GM12891 (cell line): ENCODE results near the gene GLIS1.

Experiments
- PAX5 ChIP-seq: IDR thresholded peaks from 2 replicates; pipeline ENCODE4 v1.6.1; 2011; ENCODE audit warnings: low read length, moderate library complexity, mild to moderate bottlenecking; ENCODE audit not compliant: insufficient read depth, severe bottlenecking
- POLR2A ChIP-seq: IDR thresholded peaks from 2 replicates; pipeline ENCODE4 v1.6.1; 2011; ENCODE audit warnings: low read depth, low read length, control low read depth
- POLR2AphosphoS5 ChIP-seq: IDR thresholded peaks from 2 replicates; pipeline ENCODE4 v1.6.1; 2011; ENCODE audit warnings: low read depth, low read length, control low read depth
- POU2F2 ChIP-seq: IDR thresholded peaks from 2 replicates; pipeline ENCODE4 v1.6.1; 2011; ENCODE audit warnings: low read depth, mild to moderate bottlenecking, control low read depth, low read length, moderate library complexity
- SPI1 ChIP-seq: IDR thresholded peaks from 2 replicates; pipeline ENCODE4 v1.6.1; 2011; ENCODE audit warnings: low read depth, low read length, control low read depth
- TAF1 ChIP-seq: IDR thresholded peaks from 2 replicates; pipeline ENCODE4 v1.6.1; 2011; ENCODE audit warnings: low read depth, low read length, control low read depth

GRCh38 chr1:53655931-53656746 is 82.8 kb downstream of the GLIS1 start:
- TF ChIP-seq POLR2A, result no peak
- no peak for TF ChIP-seq POLR2AphosphoS5
- TF ChIP-seq TAF1, result no peak
- TF ChIP-seq SPI1, result no peak
- TF ChIP-seq POU2F2, result no peak
- no peak for TF ChIP-seq PAX5
